Mesenchymal stem cell (in vitro differentiated cells and primary cell): ENCODE data around the gene REC114.

Source experiments
- DNase-seq: peaks from one replicate; pipeline ENCODE4 v3.0.0-alpha.2; 2013
- H2AFZ ChIP-seq: one replicate; pipeline ENCODE4 v1.6.1; 2013; ENCODE audit warnings: low read depth, mild to moderate bottlenecking, control low read depth, inconsistent platforms, low read length, moderate library complexity
- H2AK5ac ChIP-seq: 2 replicates; pipeline ENCODE4 v1.6.1; 2013; ENCODE audit warnings: low read length, moderate library complexity, mild to moderate bottlenecking, inconsistent platforms; ENCODE audit not compliant: severe bottlenecking
- H2BK120ac ChIP-seq: one replicate; pipeline ENCODE4 v1.6.1; 2013; ENCODE audit warnings: low read depth, mild to moderate bottlenecking, inconsistent platforms, low read length, moderate library complexity
- H2BK12ac ChIP-seq, 2 experiments: one replicate each; pipeline ENCODE4 v1.6.1; 2013; ENCODE audit warnings: inconsistent platforms in 2 of 2, low read length in 2 of 2, mild to moderate bottlenecking in 2 of 2, moderate library complexity in 2 of 2, control low read depth in 1 of 2
- H2BK15ac ChIP-seq: one replicate; pipeline ENCODE4 v1.6.1; 2013; ENCODE audit warnings: mild to moderate bottlenecking, low read depth, inconsistent platforms; ENCODE audit not compliant: poor library complexity, severe bottlenecking
- H2BK5ac ChIP-seq: 2 replicates; pipeline ENCODE4 v1.6.1; 2013; ENCODE audit warnings: low read depth, mild to moderate bottlenecking, low read length, control low read depth, inconsistent platforms; ENCODE audit not compliant: poor library complexity, severe bottlenecking
- H3K14ac ChIP-seq, 2 experiments: one replicate each; pipeline ENCODE4 v1.6.1; 2013; ENCODE audit warnings: inconsistent platforms in 2 of 2, low read length in 2 of 2, control low read depth in 1 of 2, mild to moderate bottlenecking in 1 of 2, moderate library complexity in 1 of 2
- H3K18ac ChIP-seq, 2 experiments: one replicate each; pipeline ENCODE4 v1.6.1; 2013; ENCODE audit warnings: inconsistent platforms in 2 of 2, low read length in 2 of 2, control low read depth in 1 of 2, low read depth in 1 of 2, mild to moderate bottlenecking in 1 of 2
- H3K23ac ChIP-seq, 2 experiments: one replicate each; pipeline ENCODE4 v1.6.1; 2013; ENCODE audit warnings: inconsistent platforms in 2 of 2, low read length in 2 of 2, mild to moderate bottlenecking in 2 of 2, moderate library complexity in 2 of 2, control low read depth in 1 of 2
- H3K27ac ChIP-seq: 2 replicates; pipeline ENCODE4 v1.5.1; 2013; ENCODE audit warnings: mild to moderate bottlenecking, moderate library complexity, low read length, control low read depth, inconsistent platforms; ENCODE audit not compliant: poor library complexity, severe bottlenecking
- H3K27me3 ChIP-seq, 2 experiments: 2 replicates each; pipeline versions ENCODE4 v1.6.1 to v1.7.0; 2013; ENCODE audit warnings: low read length in 2 of 2, mild to moderate bottlenecking in 2 of 2, moderate library complexity in 2 of 2, control low read depth in 1 of 2, inconsistent platforms in 1 of 2; ENCODE audit not compliant: control insufficient read depth in 1 of 2, insufficient read depth in 1 of 2
- H3K36me3 ChIP-seq, 2 experiments: 2 replicates each; pipeline versions ENCODE4 v1.6.1 to v1.7.0; 2013; ENCODE audit warnings: low read length in 2 of 2, control low read depth in 1 of 2, inconsistent platforms in 1 of 2, low read depth in 1 of 2, mild to moderate bottlenecking in 1 of 2; ENCODE audit not compliant: insufficient read depth in 2 of 2, control insufficient read depth in 1 of 2
- H3K4ac ChIP-seq, 2 experiments: one replicate each; pipeline ENCODE4 v1.6.1; 2013; ENCODE audit warnings: inconsistent platforms in 2 of 2, low read length in 2 of 2, mild to moderate bottlenecking in 2 of 2, moderate library complexity in 2 of 2, control low read depth in 1 of 2, low read depth in 1 of 2
- H3K4me1 ChIP-seq: 2 replicates; pipeline ENCODE4 v1.6.1; 2013; ENCODE audit warnings: low read depth, low read length, control low read depth; ENCODE audit not compliant: control insufficient read depth, insufficient read depth
- H3K4me2 ChIP-seq: 2 replicates; pipeline ENCODE4 v1.6.1; 2013; ENCODE audit warnings: low read length, mild to moderate bottlenecking, inconsistent platforms; ENCODE audit not compliant: poor library complexity, severe bottlenecking
- H3K4me3 ChIP-seq, 2 experiments: 2 replicates each; pipeline versions ENCODE4 v1.5.1 to v1.7.0; 2013; ENCODE audit warnings: low read length in 2 of 2, mild to moderate bottlenecking in 2 of 2, control low read depth in 1 of 2, low read depth in 1 of 2; ENCODE audit not compliant: insufficient read depth in 1 of 2
- H3K79me1 ChIP-seq: replicated peaks from 2 replicates; pipeline ENCODE4 v1.6.1; 2013; ENCODE audit warnings: mild to moderate bottlenecking, control low read depth, low read length, inconsistent platforms; ENCODE audit not compliant: poor library complexity, severe bottlenecking
- H3K9ac ChIP-seq: 2 replicates; pipeline ENCODE4 v1.7.0; 2013; ENCODE audit warnings: mild to moderate bottlenecking, low read length, moderate library complexity
- H3K9me3 ChIP-seq: 2 replicates; pipeline ENCODE4 v1.7.0; 2013; ENCODE audit warnings: mild to moderate bottlenecking, low read length; ENCODE audit not compliant: control insufficient read depth
- H4K8ac ChIP-seq: one replicate; pipeline ENCODE4 v1.6.1; 2013; ENCODE audit warnings: inconsistent platforms, mild to moderate bottlenecking, low read length, moderate library complexity
- H4K91ac ChIP-seq: one replicate; pipeline ENCODE4 v1.6.1; 2013; ENCODE audit warnings: mild to moderate bottlenecking, low read length, inconsistent platforms
- WGBS: methylation state at CpG from one replicate; pipeline ENCODE4 v1.1.7; 2013; ENCODE audit warnings: mixed read lengths; 5-methylcytosine and 5-hydroxymethylcytosine counted together

REC114 gene

GRCh38 chr15:73558529-73558928 is 115.6 kb downstream of the REC114 start:
- Histone ChIP-seq H4K91ac (no peak overlapping the region), H2BK15ac (no peak overlapping the region), H3K27me3 (no peaks in the 10 kb centered on the region), H3K18ac (no peak overlapping the region), H4K8ac (no peak overlapping the region), H2AK5ac (no peak overlapping the region), H3K27ac (no peak overlapping the region), H2BK12ac (no peak overlapping the region), H3K4me3 (no peak overlapping the region), H3K36me3 (peaks cover 25 to 87% of the 10 kb centered on the region in 2 experiments), H3K9ac (no peak overlapping the region), H3K14ac (no peak overlapping the region), H3K9me3 (no peaks in the 10 kb centered on the region), H3K4ac (no peak overlapping the region), H3K79me1 (peaks cover 8% of the 10 kb centered on the region), H3K4me1 (no peaks in the 10 kb centered on the region), H2AFZ (no peak overlapping the region), H2BK120ac (no peak overlapping the region), H2BK5ac (no peak overlapping the region), H3K4me2 (no peak overlapping the region), H3K23ac (no peak overlapping the region)
- no peak for DNase-seq
- no CpG with 5 or more reads among the region's 1 CpG for WGBS

GRCh38 chr15:73560501-73561117 is 117.6 kb downstream of the REC114 start:
- Histone ChIP-seq H2BK5ac (no peak overlapping the region), H2BK12ac (no peak overlapping the region), H3K9me3 (no peaks in the 10 kb centered on the region), H3K4ac (no peak overlapping the region), H2BK120ac (no peak overlapping the region), H3K36me3 (peaks cover 20 to 84% of the 10 kb centered on the region in 2 experiments), H2AFZ (no peak overlapping the region), H3K18ac (no peak overlapping the region), H3K4me3 (no peak overlapping the region), H4K8ac (no peak overlapping the region), H3K4me2 (no peak overlapping the region), H3K27ac (no peak overlapping the region), H3K9ac (peak overlapping the region; percentile 25), H4K91ac (no peak overlapping the region), H2AK5ac (no peak overlapping the region), H3K14ac (no peak overlapping the region), H3K23ac (no peak overlapping the region), H3K27me3 (no peaks in the 10 kb centered on the region), H3K4me1 (peaks cover 3% of the 10 kb centered on the region), H3K79me1 (peaks cover 12% of the 10 kb centered on the region), H2BK15ac (no peak overlapping the region)
- WGBS = 100% methylated on average over 2 of the region's 2 CpGs
- DNase-seq = peak; percentile 83

DNA sequence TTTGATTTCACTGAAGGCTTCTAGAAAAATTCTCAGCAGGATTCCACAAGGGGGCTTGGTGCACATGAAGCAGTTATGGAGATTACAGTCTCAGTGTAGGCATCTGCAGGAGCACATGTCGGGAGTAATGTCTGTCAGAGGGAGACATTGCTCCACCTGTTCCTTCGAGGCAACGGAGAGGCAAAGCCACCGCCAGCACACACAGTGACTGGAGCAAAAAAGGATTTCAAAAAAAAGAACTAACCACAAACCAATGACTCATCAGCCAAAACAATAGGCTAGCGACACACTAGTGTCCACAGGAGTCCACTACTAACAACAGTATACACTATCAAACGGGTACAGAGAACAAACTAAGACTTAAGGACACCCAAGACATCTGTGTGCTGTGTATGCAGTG is 121.3 kb downstream of the REC114 start:
- Histone ChIP-seq H3K4me3 (no peak overlapping the region), H4K91ac (no peak overlapping the region), H3K79me1 (peaks cover 18% of the 10 kb centered on the region), H3K14ac (no peak overlapping the region), H4K8ac (no peak overlapping the region), H3K27ac (no peak overlapping the region), H3K18ac (no peak overlapping the region), H3K9me3 (no peaks in the 10 kb centered on the region), H3K4me2 (no peak overlapping the region), H3K27me3 (no peaks in the 10 kb centered on the region), H2BK15ac (no peak overlapping the region), H2BK12ac (no peak overlapping the region), H3K23ac (no peak overlapping the region), H2AK5ac (no peak overlapping the region), H2BK120ac (no peak overlapping the region), H3K4ac (no peak overlapping the region), H3K9ac (no peak overlapping the region), H2BK5ac (no peak overlapping the region), H3K36me3 (peaks cover 22 to 87% of the 10 kb centered on the region in 2 experiments), H3K4me1 (peaks cover 6% of the 10 kb centered on the region), H2AFZ (no peak overlapping the region)
- WGBS = 49% methylated on average over 6 of the region's 6 CpGs
- peak; percentile 52 for DNase-seq

DNA sequence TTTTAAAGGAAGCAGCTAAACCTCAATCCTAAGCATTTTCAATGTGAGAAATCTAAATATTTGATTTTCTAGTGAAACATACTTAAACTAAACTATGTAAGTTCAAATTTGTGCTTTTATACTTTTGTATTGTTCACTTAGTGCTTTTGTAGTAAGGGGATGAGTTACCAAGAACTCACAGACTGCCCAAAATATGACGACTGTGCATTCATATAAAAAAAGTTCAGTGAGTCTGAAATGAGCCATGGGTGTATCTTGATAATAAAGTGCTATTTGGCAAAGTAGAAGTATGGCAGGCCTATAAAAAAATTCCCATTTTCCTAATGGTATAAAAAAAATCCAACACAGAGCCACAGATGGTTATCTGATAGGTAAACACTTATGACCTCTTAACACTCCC is 124.1 kb downstream of the REC114 start:
- H3K4ac ChIP-seq = no peak overlapping the region
- H2BK12ac ChIP-seq = no peak overlapping the region
- no peak overlapping the region for H2AFZ ChIP-seq
- no peak overlapping the region for H2AK5ac ChIP-seq
- no peak overlapping the region for H3K4me3 ChIP-seq
- no peak overlapping the region for H4K91ac ChIP-seq
- no peak overlapping the region for H3K4me2 ChIP-seq
- peaks cover 25 to 90% of the 10 kb centered on the region in 2 experiments for H3K36me3 ChIP-seq
- H3K79me1 ChIP-seq = peaks cover 23% of the 10 kb centered on the region
- no peak overlapping the region for H4K8ac ChIP-seq
- peaks cover 21% of the 10 kb centered on the region for H3K4me1 ChIP-seq
- no peak overlapping the region for H3K14ac ChIP-seq
- no peaks in the 10 kb centered on the region for H3K9me3 ChIP-seq
- H3K23ac ChIP-seq = no peak overlapping the region
- no peak overlapping the region for H3K27ac ChIP-seq
- no peak overlapping the region for H2BK5ac ChIP-seq
- no peak overlapping the region for H2BK15ac ChIP-seq
- 100% methylated on average over 1 of the region's 1 CpG for WGBS
- H3K27me3 ChIP-seq = no peaks in the 10 kb centered on the region
- H3K9ac ChIP-seq = no peak overlapping the region
- no peak overlapping the region for H2BK120ac ChIP-seq
- H3K18ac ChIP-seq = no peak overlapping the region
- no peak for DNase-seq
